A673 (cell line): ENCODE results near the gene MTNR1A. TPM values are rescaled to one million over a fixed set of nuclear protein-coding genes. Genes with fewer than 3 reads are reported as not detected.

ENCODE experiments used
- BruUV-seq: library from RNA; stranded (reverse); fragments of 400-500 nt; replicated peaks from 2 replicates; lab custom pipeline; 2021; lab: Mats Ljungman, UMichigan
- CTCF ChIA-PET: fragments of 300-600 bp; sonication (Branson Sonifier 250); formaldehyde crosslinking; loops from one replicate; lab custom pipeline; 2022; ENCODE audit warnings: antibody characterized with exemption; lab: Charles Lee
- POLR2A ChIA-PET: fragments of 300-600 bp; sonication (Branson Sonifier 250); formaldehyde crosslinking; loops from one replicate; lab custom pipeline; 2022; ENCODE audit warnings: antibody characterized with exemption; ENCODE audit not compliant: low non-redundant PET; lab: Charles Lee
- DNase-seq: peaks from one replicate; pipeline ENCODE4 v3.0.0-alpha.2; 2015; ENCODE audit warnings: low spot score
- H3K27ac ChIP-seq: fragments of 200-600 bp; sonication (generic); 2 replicates; pipeline ENCODE4 v1.5.1; 2016; ENCODE audit warnings: mixed run types, low read depth, mild to moderate bottlenecking, mixed read lengths, antibody characterized with exemption, low read length; ENCODE audit not compliant: poor library complexity, severe bottlenecking
- H3K27me3 ChIP-seq: fragments of 200-600 bp; sonication (generic); replicated peaks from 2 replicates; pipeline ENCODE4 v1.6.1; 2017; ENCODE audit warnings: mixed run types, low read depth, mild to moderate bottlenecking, mixed read lengths, antibody characterized with exemption, low read length; ENCODE audit not compliant: insufficient read depth, poor library complexity
- H3K36me3 ChIP-seq: fragments of 200-600 bp; sonication (generic); 2 replicates; pipeline ENCODE4 v1.6.1; 2016; ENCODE audit warnings: mixed run types, mild to moderate bottlenecking, mixed read lengths, antibody characterized with exemption, low read length; ENCODE audit not compliant: insufficient read depth, poor library complexity, severe bottlenecking
- H3K4me1 ChIP-seq: fragments of 200-600 bp; sonication (generic); 2 replicates; pipeline ENCODE4 v1.6.1; 2017; ENCODE audit warnings: mixed run types, mild to moderate bottlenecking, mixed read lengths, antibody characterized with exemption, low read length; ENCODE audit not compliant: insufficient read depth, poor library complexity, severe bottlenecking
- H3K4me3 ChIP-seq: fragments of 200-600 bp; sonication (generic); 2 replicates; pipeline ENCODE4 v1.5.1; 2016; ENCODE audit warnings: low read depth, mixed run types, mild to moderate bottlenecking, mixed read lengths, low read length; ENCODE audit not compliant: poor library complexity, severe bottlenecking
- H3K9me3 ChIP-seq: fragments of 200-600 bp; sonication (generic); 2 replicates; pipeline ENCODE4 v1.6.1; 2016; ENCODE audit warnings: mixed run types, low read depth, mild to moderate bottlenecking, mixed read lengths, antibody characterized with exemption, low read length; ENCODE audit not compliant: poor library complexity, severe bottlenecking
- CTCF ChIP-seq: fragments of 300-800, 200-600 bp; sonication (generic); conservative IDR thresholded peaks from 2 replicates; pipeline ENCODE4 v1.5.1; 2017; ENCODE audit warnings: low read depth, mild to moderate bottlenecking, antibody characterized with exemption, low read length, moderate library complexity, mixed read lengths
- EZH2 ChIP-seq: fragments of 200-600 bp; sonication (generic); IDR thresholded peaks from 2 replicates; pipeline ENCODE4 v1.6.1; 2017; ENCODE audit warnings: borderline replicate concordance, low read depth, mild to moderate bottlenecking, mixed read lengths, antibody characterized with exemption, low read length; ENCODE audit not compliant: poor library complexity, severe bottlenecking
- intact Hi-C: fragments of 100-400 bp; cut with micrococcal nuclease; formaldehyde crosslinking; loops from one replicate; pipeline ENCODE4 v1.10.0; 2022; ENCODE audit not compliant: unreplicated experiment
- total RNA-seq: library from RNA; stranded (reverse); gene quantifications from 2 replicates; pipeline ENCODE4 v1.2.3, GENCODE V29; 2021

Gene MTNR1A
- total RNA-seq, 1 experiment from 2014 or later = 1.2 TPM

GRCh38 chr4:186581421-186581820, 26.1 kb upstream of the MTNR1A start:
- no peak for DNase-seq
- POLR2A ChIA-PET = no interaction called here
- Histone ChIP-seq H3K27ac (no peak overlapping the region), H3K9me3 (no peaks in the 10 kb centered on the region), H3K4me1 (no peaks in the 10 kb centered on the region), H3K4me3 (no peak overlapping the region), H3K36me3 (no peaks in the 10 kb centered on the region), H3K27me3 (no peaks in the 10 kb centered on the region)
- no peak for TF ChIP-seq EZH2
- TF ChIP-seq CTCF = no peak
- no TSS peak for BruUV-seq
- intact Hi-C loops = no loop called here
- CTCF ChIA-PET = no interaction called here

DNA sequence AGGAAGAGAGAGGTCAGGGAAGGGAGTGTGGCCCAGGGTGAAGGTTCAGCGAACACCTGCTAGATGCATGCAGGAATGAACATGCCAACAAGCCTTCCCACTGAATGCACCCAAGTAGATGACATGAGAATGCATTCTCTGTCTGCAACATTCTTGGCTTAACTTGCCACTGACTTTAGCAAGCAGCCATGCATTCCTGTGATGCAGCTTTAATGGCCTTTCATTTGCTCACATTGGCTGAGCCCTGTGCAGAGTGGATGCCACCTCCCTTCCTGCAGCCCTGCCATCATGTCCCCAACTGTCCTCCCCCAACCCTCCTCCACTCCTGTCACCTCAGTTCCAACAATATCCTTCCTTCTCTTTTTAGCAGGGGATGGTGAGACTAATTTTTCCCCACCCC, 25.3 kb upstream of the MTNR1A start:
- intact Hi-C loops = no loop called here
- Histone ChIP-seq H3K27ac (no peak overlapping the region), H3K36me3 (no peaks in the 10 kb centered on the region), H3K27me3 (no peaks in the 10 kb centered on the region), H3K4me1 (no peaks in the 10 kb centered on the region), H3K4me3 (no peak overlapping the region), H3K9me3 (no peaks in the 10 kb centered on the region)
- ChIA-PET CTCF (no interaction called here), POLR2A (no interaction called here)
- no TSS peak for BruUV-seq
- DNase-seq = no peak
- no peak for TF ChIP-seq EZH2
- TF ChIP-seq CTCF = no peak

DNA sequence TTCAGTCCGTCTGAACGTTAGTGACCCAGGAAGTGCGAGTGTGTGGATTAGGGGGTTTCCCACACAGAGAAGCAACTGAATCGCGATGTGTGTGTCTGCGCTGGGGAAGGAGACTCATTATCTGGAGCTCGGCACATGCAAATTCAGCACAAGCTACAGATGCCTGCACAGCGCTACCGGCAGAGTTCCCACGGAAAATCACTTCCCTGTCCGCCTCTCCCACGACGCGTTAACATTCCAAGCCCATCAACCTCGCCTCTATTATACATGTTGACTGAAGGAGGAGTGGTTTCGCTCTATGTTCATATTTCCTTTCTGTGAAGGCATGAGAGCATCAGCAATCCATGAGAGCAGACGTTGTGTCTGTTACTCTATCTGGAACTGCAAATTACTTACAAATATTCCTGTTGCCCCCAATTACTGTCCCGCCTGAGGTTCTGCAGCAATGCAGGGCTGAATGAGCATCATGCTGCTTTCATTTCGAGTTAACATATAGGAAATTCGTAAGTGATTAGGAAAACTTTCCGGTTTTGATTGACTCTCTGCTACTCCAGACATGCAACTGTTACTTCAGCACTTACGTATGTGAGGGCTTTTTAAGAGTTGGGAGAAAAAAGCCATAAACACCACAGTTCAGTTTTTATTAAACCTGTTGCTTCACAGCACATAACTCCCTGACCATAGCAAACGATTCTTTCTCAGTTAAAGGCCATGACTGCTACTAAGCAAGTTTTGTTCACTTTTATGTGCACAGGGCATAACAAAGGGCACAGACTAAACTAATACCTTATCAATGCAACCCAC, 15.0 kb upstream of the MTNR1A start:
- ChIA-PET CTCF (no interaction called here), POLR2A (interaction anchor here (0.5 kb wide), 1 partner anchor 80 kb away, joined by 9 read pairs; no protein-coding TSS in a partner anchor)
- H3K36me3 ChIP-seq = no peaks in the 10 kb centered on the region
- no peak for DNase-seq
- H3K9me3 ChIP-seq = no peaks in the 10 kb centered on the region
- intact Hi-C loops = no loop called here
- no peaks in the 10 kb centered on the region for H3K27me3 ChIP-seq
- H3K27ac ChIP-seq = no peak overlapping the region
- no peak overlapping the region for H3K4me3 ChIP-seq
- no peaks in the 10 kb centered on the region for H3K4me1 ChIP-seq
- TF ChIP-seq EZH2 (no peak), CTCF (no peak)
- no TSS peak for BruUV-seq
